ENCODE results near the gene ARID4A. TPM values are rescaled to one million over a fixed set of nuclear protein-coding genes. Genes with fewer than 3 reads are reported as not detected.

Gene ARID4A
- total RNA-seq, 1 experiment from 2014 or later, result 24.9 TPM

DNA sequence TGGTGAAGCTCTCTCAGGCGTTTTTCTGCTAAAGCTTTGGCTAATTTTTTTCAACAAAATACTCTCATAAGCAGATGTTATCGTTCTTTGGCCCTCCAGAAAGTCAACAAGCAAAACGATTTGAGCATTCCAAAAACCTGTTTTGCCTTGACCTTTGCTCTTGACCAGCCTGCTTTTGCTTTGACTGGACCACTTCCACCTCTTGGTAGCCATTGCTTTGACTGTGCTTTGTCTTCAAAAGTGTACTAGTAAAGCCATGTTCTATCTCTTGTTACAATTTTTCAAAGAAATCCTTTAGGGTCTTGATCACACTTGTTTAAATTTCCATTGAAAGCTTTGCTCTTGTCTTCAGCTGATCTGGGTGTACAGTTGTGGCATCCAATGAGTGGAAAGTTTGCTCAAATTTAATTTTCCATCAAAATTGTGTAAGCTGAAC lies 10.7 kb upstream of the ARID4A start:
- Histone ChIP-seq H3K4me1 (ENCODE audit: insufficient read depth, low read length, poor library complexity, severe bottlenecking) (no peaks in the 10 kb centered on the region), H3K36me3 (ENCODE audit: insufficient read depth, low read length, poor library complexity, severe bottlenecking) (peaks cover 99% of the 10 kb centered on the region), H3K27me3 (replicated peaks; ENCODE audit: insufficient read depth, low read depth, low read length, poor library complexity) (no peaks in the 10 kb centered on the region), H3K27ac (ENCODE audit: low read depth, low read length, poor library complexity, severe bottlenecking) (no peak overlapping the region), H3K4me3 (ENCODE audit: low read depth, low read length, poor library complexity, severe bottlenecking) (no peak overlapping the region), H3K9me3 (ENCODE audit: low read depth, low read length, poor library complexity, severe bottlenecking) (no peaks in the 10 kb centered on the region)
- DNase-seq (ENCODE audit: low spot score), result no peak
- CTCF ChIA-PET, result no interaction called here
- BruUV-seq (replicated peaks), result no TSS peak
- intact Hi-C loops (cut with micrococcal nuclease; ENCODE audit: unreplicated experiment), result no loop called here
- TF ChIP-seq EZH2 (IDR thresholded peaks at IDR 0.05; ENCODE audit: borderline replicate concordance, low read depth, low read length, poor library complexity, severe bottlenecking) (no peak), CTCF (conservative IDR thresholded peaks at IDR 0.05; ENCODE audit: low read depth, low read length) (no peak)
- POLR2A ChIA-PET (ENCODE audit: low non-redundant PET), result interaction anchor here (0.7 kb wide), 1 partner anchor 10 kb away, joined by 3 read pairs; the partner anchor contains the start of gene ARID4A

- H3K4me1 ChIP-seq (ENCODE audit: insufficient read depth, low read length, poor library complexity, severe bottlenecking), result no peaks in the 10 kb centered on the region
- no peak overlapping the region for H3K27ac ChIP-seq (ENCODE audit: low read depth, low read length, poor library complexity, severe bottlenecking)
- no peaks in the 10 kb centered on the region for H3K27me3 ChIP-seq (replicated peaks; ENCODE audit: insufficient read depth, low read depth, low read length, poor library complexity)
- no peak overlapping the region for H3K4me3 ChIP-seq (ENCODE audit: low read depth, low read length, poor library complexity, severe bottlenecking)
- intact Hi-C loops (cut with micrococcal nuclease; ENCODE audit: unreplicated experiment), result no loop called here
- no peaks in the 10 kb centered on the region for H3K9me3 ChIP-seq (ENCODE audit: low read depth, low read length, poor library complexity, severe bottlenecking)
- H3K36me3 ChIP-seq (ENCODE audit: insufficient read depth, low read length, poor library complexity, severe bottlenecking), result peaks cover 99% of the 10 kb centered on the region
- TF ChIP-seq EZH2 (IDR thresholded peaks at IDR 0.05; ENCODE audit: borderline replicate concordance, low read depth, low read length, poor library complexity, severe bottlenecking), result no peak
- TF ChIP-seq CTCF (conservative IDR thresholded peaks at IDR 0.05; ENCODE audit: low read depth, low read length), result no peak
- CTCF ChIA-PET, result no interaction called here
- DNase-seq (ENCODE audit: low spot score), result no peak
- no TSS peak for BruUV-seq (replicated peaks)
- POLR2A ChIA-PET (ENCODE audit: low non-redundant PET), result interaction anchor here (0.6 to 0.7 kb wide), 3 partner anchors 10 to 1303 kb away, joined by 3 to 14 read pairs (median 4); partner anchors contain the start of gene ARID4A
These were observed 10.1 kb upstream of the ARID4A start for GRCh38 chr14:58288106-58288792.

GRCh38 chr14:58291646-58292045 lies 6.7 kb upstream of the ARID4A start:
- intact Hi-C loops (cut with micrococcal nuclease; ENCODE audit: unreplicated experiment), result no loop called here
- Histone ChIP-seq H3K4me3 (ENCODE audit: low read depth, low read length, poor library complexity, severe bottlenecking) (no peak overlapping the region), H3K27ac (ENCODE audit: low read depth, low read length, poor library complexity, severe bottlenecking) (no peak overlapping the region), H3K9me3 (ENCODE audit: low read depth, low read length, poor library complexity, severe bottlenecking) (no peaks in the 10 kb centered on the region), H3K4me1 (ENCODE audit: insufficient read depth, low read length, poor library complexity, severe bottlenecking) (no peaks in the 10 kb centered on the region), H3K36me3 (ENCODE audit: insufficient read depth, low read length, poor library complexity, severe bottlenecking) (peaks cover 93% of the 10 kb centered on the region), H3K27me3 (replicated peaks; ENCODE audit: insufficient read depth, low read depth, low read length, poor library complexity) (no peaks in the 10 kb centered on the region)
- ChIA-PET CTCF (no interaction called here), POLR2A (ENCODE audit: low non-redundant PET) (interaction anchor here (0.6 to 0.7 kb wide), 2 partner anchors 18 to 1192 kb away, joined by 3 to 6 read pairs; no protein-coding TSS in a partner anchor)
- DNase-seq (ENCODE audit: low spot score), result no peak
- no peak for TF ChIP-seq EZH2 (IDR thresholded peaks at IDR 0.05; ENCODE audit: borderline replicate concordance, low read depth, low read length, poor library complexity, severe bottlenecking)
- no peak for TF ChIP-seq CTCF (conservative IDR thresholded peaks at IDR 0.05; ENCODE audit: low read depth, low read length)
- no TSS peak for BruUV-seq (replicated peaks)

All from A673 (cell line).